CD4-positive, alpha-beta T cell treated with Interleukin-15 for 4 hours (primary cell): ENCODE results near the gene SMYD3.

ENCODE experiments used
- DNase-seq: peaks from one replicate; pipeline ENCODE4 v3.0.0-alpha.2; 2020; ENCODE audit warnings: low spot score

SMYD3 gene

DNA sequence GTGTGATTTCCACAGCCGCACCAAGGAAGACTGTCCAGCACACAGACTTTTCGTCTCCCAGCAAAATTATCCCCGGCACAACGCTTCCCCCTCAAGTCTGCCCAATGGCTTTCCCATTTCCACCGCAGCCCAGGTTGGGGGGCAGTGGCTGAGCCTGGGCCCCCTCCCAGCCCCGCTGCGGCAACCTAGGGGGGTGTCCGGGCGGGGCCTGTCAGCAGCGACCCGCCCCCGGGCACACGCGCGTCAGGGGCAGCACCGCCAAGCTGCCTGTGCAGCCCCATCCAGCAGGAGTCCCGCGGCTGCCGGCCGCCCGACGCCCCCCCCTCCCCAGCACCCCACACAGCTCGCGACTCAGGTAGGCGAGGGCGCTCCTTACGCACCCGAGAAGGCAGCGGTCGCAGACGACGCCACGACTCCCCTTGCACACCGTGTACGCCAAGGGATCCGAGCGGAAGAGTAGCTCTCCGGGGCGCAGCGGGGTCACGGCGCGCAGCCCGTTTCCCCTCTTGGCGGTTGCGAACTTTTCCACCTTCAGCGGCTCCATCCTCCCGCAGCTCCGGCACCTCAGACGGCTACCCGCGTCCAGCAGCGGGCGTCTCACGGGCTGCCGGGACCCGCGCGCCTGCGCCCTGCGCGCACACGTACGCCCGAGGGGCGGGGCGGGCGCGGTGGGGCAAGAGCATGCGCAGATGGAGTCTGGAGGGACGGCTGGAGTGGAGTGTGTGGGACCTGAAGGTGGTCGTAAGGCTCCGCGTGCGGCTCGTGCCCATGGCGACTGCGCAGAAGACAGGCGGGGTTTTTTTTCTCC lies at the start of gene SMYD3:
SMYD3 (minus strand) TSS at position 606 of the 808 bp plus-strand sequence.
- DNase-seq = peak; percentile 72

DNA sequence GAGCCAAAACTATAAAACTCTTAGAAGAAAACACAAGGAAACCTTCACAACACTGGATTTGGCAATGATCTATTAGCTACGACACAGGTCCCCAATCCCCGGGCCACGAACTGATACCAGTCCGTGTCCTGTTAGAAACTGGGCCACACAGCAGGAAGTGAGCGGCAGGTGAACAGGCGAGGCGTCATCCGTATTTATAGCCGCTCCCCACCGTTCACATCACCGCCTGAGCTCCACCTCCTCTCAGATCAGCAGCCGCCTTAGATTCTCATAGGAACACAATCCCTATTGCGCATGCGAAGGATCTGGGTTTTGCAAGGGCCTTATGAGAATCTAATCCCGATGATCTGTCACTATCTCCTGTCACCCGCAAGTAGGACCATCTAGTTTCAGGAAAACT lies 47.1 kb upstream of the SMYD3 start:
- no peak for DNase-seq

DNA sequence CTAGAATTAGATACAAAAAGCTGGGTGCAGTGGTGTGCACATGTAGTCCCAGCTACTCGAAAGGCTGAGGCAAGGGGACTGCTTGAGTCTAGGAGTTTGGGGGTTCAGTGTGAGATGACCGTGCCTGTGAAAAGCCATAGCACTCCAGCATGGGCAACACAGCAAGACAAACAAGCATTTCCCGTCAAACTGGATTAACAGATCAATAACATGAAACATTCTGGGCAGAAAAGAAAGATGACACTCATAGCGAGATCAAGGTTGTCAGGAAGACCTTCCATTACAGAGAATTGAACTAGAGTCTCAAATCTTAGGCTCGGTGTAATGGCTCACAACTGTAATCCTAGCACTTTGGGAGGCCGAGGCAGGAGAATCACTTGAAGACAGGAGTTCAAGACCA lies 45.0 kb upstream of the SMYD3 start:
- DNase-seq = no peak

DNA sequence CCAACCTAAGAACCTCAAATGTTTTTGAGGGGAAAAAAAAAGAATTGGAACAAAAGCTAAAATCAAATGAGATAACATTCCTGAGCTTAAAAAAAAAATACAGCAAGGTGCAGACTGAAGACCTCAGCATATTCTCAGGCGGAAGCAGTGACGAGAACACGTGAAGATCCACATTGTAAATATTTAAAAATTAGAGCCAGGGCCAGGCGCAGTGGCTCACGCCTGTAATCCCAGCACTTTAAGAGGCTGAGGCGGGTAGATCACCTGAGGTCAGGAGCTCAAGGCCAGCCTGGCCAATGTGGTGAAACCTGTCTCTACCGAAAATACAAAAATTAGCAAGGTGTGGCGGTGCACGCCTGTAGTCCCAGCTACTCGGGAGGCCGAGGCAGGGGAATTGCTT lies 43.3 kb upstream of the SMYD3 start:
- no peak for DNase-seq

DNA sequence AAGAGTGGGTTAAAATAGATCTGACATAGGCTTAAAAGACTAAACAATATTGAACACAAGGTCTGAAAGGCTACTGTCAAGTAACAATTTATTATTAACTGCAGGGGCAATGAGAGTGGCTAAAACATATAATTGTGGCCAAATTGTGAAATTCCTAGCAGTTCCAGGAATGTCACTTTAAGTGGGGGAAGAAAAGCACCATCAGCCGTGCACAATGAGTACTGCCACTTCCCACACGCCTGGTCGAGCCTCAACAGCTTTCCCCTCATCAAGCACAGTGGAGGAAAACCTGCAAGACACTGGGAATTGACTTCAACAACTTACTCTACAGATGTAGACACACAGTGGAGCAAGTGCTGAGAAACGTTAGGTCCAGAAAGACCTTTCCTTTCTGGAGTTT lies 42.6 kb upstream of the SMYD3 start:
- DNase-seq = no peak

DNA sequence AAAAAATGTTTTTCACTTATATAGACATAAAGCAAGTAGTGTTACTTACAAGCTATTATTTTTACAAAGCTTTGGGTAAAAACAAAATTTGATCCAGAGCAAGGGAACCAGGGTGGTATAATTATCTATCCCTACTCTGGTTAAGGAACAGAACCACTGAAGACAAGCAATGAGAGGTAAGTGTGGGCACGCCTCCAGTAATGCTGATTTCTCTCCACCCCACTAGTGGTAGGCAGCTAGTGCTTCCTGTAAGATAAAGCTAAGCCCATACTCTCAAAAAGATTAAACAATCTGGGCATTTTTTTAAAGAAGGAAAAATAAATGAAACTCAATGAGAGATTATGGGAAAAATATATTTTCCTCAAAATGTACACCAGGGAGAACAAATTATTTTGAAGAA lies 36.9 kb upstream of the SMYD3 start:
- no peak for DNase-seq

DNA sequence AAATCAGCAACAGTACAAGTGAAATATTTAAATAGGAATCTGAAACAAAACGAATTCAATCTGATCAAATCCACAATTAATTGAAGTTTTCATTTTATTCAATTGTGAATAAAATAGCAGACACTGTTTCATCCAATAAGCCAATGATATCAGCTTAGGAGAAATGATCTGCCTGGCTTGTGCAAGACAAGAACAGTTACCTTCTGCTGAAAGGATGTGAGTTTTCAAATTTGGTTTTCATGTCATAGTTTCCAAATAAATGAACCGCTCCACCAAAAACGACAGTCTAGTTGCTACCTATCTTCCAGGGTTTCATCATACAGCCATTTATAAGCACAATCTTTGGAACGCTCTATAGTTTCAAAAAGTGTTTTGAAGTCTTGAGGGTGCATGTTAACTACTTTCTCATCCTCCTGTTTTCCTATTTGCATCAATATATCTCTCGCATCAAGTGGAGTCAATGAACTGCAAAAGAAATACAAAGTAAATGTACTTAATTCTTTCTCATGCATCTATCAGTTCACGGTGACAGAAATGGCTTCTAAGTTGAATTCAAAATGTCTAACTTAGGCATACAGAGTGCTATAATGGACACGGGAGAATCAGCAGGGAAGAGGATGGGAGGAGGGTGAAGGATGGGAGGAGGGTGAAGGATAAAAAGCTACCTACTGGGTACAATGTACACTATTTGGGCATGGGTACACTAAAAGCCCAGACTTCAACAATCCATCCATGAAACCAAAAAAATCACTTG lies 33.8 kb upstream of the SMYD3 start:
- DNase-seq = no peak

DNA sequence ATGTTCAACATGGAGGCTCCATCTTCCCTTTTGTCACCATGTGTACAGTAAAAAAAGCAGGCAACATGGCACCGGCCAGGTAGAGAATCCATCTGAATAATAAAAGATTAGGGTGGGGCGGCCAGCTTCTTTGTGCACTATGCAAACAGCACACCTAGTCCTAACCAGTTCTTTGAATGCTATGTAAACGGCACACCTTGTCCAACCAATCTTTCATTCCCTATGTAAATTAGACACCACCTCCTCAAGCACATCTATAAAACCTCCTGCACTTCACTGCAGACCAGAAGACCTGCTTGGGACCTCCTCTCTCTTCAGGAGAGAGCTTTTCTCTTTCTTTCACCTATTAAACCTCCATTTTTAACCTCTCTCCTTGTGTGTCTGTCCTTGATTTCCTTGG lies 30.8 kb upstream of the SMYD3 start:
- no peak for DNase-seq

DNA sequence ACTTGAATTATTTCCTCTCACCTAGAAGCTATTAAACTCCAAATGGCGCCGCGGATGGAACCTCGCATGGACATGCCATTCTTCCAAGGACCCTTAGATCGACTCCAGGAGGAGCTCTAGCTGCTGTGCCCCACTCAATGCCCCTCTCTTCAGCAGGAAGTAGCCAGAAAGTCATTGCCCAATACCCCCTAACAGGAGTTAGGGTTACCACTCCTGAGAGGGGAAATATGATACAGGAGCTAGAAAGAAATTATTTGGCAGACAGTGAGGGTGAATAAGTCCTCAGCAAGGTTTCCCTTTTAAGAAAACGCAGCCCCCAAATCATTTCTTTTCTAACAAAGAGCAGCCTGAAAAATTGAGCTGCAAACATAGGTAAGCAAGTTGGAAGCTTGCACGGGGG lies 30.4 kb upstream of the SMYD3 start:
- DNase-seq = no peak

DNA sequence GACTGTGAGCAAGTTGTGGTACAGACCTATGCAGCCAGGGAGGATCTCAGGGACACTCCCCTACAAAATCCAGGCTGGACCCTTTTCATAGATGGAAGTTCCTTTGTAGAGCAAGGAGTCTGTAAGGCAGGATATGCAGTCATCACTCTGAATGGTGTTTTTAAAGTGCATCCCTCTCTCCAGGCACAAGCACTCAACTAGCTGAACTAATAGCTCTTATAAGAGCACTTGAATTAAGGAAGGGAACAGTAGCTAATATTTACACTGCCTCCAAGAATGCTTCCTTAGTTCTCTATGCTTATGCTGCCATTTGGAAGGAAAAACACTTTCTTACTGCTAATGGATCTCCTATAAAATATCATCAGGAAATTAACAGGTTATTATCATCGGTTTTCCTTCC lies 27.0 kb upstream of the SMYD3 start:
- no peak for DNase-seq

DNA sequence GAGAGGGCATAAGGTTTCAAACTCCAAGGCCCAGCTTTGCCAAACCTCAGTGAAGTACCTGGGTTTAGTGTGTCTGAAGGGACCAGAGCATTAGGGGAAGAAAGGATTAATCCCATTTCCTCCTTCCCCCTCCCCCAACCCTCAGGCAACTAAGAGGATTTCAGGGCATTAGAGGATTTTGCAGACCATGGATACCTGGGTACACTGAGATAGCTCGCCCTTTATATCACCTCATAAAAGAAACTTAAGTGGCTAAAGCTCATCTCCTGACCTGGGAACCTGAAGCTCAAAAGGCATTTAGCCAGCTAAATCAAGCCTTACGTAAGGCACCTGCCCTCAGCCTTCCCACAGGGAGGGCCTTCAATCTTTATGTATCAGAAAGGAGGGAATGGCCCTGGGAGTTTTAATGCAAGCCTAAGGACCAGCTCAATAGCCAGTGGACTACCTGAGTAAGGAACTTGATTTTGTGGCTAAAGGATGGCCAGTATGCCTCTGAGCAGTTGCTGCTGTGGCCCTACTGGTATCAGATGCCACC lies 26.4 kb upstream of the SMYD3 start:
- DNase-seq = no peak

DNA sequence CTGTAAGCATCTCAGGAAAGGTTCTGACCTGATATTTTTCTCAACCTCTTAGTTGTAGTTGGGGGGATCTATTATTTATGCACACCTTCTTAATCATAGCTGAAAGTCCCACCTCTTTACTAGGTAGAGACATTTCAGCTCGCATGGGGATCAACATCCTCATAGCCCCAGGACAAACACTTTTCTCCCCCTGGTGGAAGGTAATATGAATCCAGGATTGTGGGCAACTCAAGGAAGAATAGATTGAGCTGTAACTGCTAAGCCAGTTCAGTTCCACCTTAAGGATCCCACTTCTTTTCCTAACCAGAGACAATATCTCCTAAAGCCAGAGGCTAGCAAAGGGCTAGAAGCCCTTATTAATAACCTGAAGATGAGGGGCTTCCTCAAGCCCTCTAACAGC lies 25.4 kb upstream of the SMYD3 start:
- DNase-seq = no peak

DNA sequence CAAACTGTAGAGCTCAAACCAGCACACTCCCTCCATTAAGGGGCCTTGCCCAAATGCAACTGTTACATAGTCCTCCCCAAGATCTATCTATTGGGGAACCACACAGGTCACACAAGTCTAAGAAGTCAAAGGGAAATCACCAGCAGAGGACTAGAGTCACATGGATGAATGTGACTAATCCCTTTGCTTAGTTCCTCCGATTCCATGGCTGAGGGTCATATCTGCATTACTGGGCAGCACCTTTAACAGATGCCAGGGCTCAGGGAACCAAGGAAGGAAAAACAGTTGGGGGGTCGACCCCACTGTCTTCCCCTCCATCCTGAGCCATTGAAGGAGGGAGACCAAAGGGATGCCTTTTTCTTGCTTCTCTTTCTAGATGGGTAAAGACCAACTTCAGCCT lies 23.4 kb upstream of the SMYD3 start:
- DNase-seq = no peak

DNA sequence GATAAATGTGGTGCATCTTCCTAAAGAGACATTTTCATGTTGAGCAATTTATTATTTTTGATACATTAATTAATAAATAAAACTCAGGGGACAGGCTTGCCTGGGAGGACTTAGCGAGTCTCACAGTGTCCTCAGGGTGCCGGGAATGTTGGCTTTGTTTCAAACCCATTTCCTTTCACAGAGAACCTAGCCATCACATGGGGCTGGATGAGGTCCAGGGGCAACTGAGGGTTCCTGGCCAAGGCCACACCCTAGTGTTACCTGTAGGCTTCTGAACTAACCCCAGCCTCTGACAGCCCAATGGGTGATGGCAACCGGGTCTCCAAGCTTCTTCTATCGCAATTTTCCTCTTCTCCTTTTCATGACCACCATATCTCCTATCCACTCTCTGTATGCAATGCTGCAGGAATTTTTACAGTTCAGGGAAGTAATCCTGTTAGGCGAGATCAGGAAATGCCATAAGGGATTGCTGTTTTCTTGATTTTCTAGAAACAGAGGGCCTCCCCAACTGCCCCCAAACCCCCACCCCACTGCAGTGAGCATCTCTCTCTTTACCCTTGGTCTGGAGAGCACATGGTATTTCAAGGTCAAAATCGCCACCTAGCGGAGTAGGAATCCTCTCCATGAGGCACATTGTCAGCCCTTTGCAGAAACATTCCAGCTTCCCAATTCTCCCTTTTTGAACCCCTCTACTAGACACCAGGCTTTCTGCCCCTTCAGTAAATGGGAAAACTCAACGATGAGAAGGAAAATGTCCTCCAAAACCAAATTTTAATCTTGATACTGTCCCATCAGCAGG lies 22.1 kb upstream of the SMYD3 start:
- no peak for DNase-seq

DNA sequence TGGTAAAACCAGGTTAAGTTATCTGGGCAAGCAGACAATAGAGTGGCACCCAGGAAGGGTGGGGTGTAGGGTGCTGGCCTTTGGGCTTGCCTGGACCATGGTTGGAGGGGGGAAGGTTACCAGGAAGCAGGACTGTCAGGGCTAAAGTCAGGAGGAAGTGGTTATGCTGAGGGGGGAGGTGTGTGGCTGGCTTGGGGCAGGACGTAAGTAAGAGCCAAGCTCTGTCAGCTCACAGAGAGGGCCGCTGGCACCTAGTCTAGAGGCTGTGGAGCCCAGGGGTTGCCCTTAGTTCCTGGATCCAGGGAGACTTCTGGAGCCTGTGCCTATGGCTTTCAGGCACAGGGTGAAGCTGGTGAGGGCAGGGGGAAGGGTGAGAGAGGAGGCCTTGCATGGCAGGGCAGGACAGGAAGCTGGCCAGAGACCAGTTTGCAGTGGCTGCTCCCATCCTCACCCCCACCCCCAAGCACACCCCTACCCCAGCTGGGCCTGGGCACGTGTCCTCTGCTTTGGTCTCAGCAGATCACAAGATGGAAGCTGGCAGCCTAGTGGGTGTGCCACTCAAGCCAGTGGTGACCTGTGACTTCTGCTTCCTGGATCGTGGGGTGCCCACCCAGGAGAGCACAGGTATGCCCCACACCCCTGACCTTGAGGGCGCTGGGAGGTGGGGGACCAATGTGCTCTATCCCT lies 20.5 kb upstream of the SMYD3 start:
- no peak for DNase-seq

DNA sequence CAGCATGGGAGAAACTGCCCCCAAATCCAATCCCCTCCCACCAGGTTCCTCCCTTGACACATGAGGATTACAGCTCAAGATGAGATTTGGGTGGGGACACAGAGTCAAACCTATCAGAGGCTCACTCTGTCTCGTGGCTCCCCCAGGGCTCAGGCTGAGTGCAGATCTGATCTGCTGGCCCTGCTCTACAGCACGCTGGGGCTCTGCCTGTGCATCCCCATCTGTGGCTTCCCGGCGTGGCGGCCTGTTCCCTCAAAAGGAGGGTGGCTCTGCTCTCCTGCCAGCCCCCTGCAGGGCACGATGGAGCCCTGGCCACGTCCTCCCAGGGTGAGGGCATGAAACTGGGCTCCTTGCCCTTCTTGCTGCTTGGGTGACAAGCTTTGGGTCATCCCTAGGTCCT lies 19.8 kb upstream of the SMYD3 start:
- no peak for DNase-seq

DNA sequence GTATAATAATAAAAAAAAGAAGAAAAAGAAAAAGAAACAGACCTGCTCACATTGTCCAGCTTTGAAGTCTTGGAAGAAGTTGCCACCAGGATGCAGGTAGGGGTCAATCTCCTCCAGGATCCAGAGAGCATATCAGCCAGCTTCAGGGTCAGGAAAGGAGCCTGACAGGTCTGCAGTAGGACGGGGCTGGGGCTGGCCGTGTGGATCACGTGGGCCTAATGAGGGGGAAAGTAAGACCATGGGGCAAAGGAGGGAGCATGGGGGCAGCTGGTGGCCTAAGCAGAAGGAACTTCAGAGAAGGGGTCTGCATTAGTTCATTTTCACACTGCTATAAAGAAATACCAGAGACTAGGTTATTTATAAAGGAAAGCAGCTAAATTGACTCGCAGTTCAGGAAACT lies 19.3 kb upstream of the SMYD3 start:
- no peak for DNase-seq

DNA sequence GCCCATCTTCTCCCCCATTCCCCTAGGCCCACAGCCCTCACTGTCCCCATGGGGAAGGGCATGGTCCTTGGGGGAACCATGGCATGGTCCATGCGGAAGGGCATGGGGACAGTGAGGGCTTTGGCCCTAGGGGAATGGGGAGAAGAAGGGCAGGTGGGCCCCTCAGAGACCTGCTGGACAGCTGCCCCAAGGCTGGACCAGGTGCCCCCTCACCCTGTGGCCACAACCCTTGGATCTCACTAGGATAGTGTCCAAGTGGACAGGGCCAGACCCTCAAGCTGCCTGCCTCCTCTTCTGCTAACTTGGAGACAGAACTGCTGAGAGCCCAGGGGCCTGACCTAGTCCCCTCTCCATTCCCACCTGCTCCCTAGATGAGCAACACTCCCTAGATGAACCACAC lies 12.4 kb upstream of the SMYD3 start:
- DNase-seq = no peak

DNA sequence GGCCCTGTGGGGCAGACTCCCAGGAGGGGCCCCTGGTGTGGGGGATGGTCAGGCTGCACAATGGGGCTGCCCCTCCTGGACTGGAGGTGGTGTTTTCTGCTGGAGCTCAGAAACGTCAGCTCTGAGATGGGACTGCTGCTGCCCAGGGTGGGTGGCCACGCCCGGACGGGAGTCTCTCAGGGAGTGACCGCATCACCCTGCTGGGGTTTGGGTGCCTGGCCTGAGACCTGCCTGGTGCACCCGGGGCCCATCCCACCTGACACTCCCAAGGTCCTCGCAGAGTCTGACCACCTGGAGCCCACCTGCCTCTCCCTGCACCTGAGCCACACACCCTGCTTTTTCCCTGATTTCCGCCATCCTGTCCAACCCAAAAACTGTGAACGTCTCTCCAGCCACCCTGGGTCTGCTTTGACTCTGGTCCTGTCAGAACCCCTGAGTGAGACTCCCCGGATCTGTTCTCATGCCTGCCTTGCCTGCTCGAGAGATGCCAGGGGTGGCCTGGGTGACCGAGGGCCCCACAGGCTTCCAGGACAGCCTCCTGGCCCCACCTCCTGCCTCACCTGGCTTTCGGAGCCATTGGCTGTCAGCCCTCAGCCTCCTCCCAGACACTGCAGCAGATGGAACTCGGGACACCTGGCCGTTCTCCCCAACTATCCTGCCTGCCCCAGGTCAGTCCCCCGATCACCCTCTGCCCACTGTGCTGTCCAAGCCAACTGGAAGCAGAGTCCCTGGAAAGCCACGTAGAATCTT lies 11.6 kb upstream of the SMYD3 start:
- no peak for DNase-seq

DNA sequence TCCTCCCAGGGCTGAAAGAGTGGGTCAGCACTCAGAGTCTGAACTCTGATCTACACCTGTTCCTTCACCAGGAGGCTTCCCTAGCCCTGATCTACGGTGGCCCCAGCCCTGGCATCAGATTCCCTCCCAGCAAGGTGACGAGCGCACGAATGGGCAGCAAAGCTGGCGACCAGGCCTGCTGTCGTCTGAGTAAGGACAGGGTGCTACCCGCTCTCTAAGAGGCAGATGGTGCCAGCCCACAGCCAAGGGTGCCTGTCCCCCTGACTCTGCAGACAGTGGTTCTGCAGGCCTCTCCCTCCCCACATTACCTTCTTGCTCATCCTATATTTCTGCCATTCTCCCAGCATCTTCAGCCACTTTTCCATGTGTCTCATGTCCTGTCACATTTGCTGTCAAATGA lies 10.3 kb upstream of the SMYD3 start:
- DNase-seq = no peak

DNA sequence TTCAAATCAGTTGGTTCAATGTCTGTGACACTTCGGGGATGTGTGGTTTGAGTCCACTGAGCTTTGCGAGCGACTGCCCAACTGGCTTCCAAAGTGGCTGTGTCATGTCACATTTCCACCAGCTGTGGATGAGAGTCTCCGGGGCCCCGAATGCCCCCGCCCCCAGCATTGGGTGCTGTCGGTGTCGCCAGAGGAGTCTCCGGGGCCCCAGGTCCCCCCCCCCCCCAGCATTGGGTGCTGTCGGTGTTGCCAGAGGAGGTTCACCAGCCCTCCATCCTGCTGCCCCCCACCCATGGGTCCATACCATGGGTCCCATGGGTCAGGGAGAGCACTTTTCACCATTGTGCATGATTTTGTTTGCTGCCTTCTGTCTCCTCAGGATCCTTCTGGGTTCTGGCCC lies 9.0 kb upstream of the SMYD3 start:
- no peak for DNase-seq
